Astrocyte of the cerebellum (primary cell): ENCODE results near the gene TCIRG1.

Source experiments
- DNase-seq: peaks from one replicate; pipeline ENCODE4 v3.0.0-alpha.2; 2011; ENCODE audit warnings: low read depth
- H3K4me3 ChIP-seq: 2 replicates; pipeline ENCODE4 v1.5.1; 2011; ENCODE audit warnings: mild to moderate bottlenecking, low read depth, low read length, moderate library complexity
- in situ Hi-C: cut with HindIII; loops from 2 replicates; pipeline ENCODE4 v1.10.0; 2017; ENCODE audit warnings: low sequenced_read_pairs
- TF ChIP-seq, protein P1 (sequence below): IDR thresholded peaks from 2 replicates; pipeline ENCODE4 v1.5.1; 2012; ENCODE audit warnings: low read length, low read depth, moderate library complexity, mild to moderate bottlenecking; ENCODE audit errors: missing control alignments

Gene TCIRG1

DNA sequence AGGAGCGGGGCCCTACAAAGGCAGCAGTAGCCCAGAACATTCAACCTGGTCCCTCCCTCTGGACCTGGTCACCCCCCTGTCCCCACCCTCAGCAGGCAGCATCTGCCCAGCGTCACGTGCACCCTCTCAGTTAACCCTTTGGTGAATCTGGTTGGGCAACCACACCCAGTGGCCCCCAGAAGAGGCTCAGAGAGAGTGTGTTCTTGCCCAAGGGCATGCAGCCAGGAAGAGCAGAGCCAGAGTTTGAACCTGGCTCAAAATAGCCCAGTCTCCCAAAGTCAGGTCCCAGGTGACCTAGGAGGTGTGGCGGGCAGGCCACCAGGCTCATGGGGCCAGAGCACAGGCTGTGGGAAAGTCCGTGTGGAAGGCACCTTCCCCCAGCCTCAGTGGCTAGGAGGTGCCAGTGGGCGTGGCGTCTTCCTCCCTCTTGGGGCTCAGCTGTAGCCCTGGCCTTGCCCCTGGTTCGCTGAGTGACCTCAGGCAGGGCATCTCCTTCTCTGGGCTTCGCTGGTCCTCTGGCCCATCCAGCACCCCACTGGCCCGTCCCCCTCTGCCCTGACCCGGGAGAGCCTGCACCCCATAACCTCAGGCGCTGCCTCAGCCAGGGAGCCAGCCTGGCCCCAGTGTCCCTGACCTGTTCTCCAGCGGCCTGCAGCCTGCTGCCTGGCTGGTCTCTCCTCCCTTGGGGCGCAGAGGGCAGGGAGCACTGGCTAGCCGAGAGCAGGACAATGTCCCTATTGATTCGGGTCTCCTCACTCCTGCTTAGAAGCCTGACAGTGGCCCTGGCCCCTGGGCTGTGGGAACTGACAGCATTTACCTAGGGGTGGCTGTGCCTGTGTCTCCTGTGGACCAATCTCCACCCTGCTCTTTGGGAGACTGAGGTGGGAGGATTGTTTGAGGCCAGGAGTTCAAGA, 21.7 kb upstream of the TCIRG1 start:
- in situ Hi-C loops = no loop called here
- TF ChIP-seq, protein P1, sequence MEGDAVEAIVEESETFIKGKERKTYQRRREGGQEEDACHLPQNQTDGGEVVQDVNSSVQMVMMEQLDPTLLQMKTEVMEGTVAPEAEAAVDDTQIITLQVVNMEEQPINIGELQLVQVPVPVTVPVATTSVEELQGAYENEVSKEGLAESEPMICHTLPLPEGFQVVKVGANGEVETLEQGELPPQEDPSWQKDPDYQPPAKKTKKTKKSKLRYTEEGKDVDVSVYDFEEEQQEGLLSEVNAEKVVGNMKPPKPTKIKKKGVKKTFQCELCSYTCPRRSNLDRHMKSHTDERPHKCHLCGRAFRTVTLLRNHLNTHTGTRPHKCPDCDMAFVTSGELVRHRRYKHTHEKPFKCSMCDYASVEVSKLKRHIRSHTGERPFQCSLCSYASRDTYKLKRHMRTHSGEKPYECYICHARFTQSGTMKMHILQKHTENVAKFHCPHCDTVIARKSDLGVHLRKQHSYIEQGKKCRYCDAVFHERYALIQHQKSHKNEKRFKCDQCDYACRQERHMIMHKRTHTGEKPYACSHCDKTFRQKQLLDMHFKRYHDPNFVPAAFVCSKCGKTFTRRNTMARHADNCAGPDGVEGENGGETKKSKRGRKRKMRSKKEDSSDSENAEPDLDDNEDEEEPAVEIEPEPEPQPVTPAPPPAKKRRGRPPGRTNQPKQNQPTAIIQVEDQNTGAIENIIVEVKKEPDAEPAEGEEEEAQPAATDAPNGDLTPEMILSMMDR = no peak
- no peak overlapping the region for H3K4me3 ChIP-seq
- no peak for DNase-seq

DNA sequence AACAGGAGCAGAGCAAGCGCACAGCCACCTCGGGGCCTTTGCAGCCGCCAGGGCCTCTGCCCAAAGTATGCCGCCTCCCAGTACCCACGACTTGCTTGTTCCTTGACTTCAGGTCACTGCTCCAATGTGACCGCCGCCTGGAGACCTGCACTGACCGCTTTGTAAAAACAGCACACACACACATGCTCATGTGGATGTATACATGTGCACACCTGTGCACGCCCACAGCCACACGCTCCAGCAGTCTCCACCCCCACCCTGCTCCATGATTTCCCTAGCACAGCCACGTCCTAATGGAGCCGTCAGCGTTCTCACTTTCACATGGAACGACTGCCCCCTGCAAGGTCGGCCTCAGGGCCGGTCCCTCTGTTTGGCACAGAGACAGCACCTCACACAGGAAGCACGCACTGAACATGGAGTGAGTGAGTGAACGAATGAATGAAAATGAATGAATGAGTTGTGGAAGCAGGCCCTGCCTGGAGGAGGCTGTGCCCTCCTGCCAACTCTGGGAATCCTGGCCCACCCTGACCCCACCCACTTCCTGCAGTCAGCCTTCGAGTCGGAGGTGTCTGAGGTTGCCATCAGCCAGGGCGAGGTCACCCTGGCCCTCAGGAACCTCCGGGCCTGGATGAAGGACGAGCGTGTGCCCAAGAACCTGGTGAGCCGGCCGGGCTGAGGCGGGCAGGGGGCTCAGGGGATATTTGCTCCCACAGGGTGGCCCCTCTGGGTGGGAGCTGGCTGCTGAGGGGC, 20.7 kb upstream of the TCIRG1 start:
- TF ChIP-seq, protein P1 = no peak
- no peak overlapping the region for H3K4me3 ChIP-seq
- DNase-seq = no peak
- in situ Hi-C loops = no loop called here

DNA sequence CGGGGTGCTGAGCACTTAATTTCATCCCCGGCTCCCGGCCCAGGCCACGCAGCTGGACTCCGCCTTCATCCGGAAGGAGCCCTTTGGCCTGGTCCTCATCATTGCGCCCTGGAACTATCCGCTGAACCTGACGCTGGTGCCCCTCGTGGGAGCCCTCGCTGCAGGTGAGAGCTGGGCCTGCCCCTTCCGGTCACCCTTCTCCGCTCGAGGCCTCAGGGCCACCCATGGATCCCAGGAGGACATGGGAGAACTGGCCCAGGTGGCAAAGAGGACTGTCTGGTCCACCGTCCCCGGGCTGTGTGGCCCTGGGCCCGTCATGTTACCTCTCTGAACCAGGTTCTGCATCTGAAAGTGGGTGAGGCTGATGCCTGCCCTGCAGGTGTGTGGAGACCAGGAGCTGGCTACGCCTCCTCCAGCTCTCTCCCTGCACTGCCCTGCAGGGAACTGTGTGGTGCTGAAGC, 20.1 kb upstream of the TCIRG1 start:
- in situ Hi-C loops = no loop called here
- no peak for DNase-seq
- TF ChIP-seq, protein P1 = no peak
- H3K4me3 ChIP-seq = no peak overlapping the region

DNA sequence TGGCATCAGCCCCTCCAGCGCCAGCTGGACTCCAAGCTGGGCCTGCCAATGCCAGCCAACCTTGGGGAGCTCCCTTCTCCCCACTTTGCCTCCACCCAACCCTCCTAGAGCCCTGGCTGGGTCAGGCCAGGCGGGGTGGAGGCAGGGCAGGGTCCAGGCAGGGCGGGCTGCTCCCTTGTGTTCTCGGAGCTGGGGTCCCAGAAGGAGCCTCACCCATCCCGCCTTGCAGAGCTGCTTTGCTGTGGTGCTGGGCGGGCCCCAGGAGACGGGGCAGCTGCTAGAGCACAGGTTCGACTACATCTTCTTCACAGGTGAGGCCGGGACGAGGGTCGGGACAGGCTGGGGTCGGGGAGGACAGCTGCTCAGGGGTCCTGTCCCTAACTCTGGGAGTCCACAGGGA, 19.3 kb upstream of the TCIRG1 start:
- TF ChIP-seq, protein P1 = no peak
- in situ Hi-C loops = no loop called here

DNA sequence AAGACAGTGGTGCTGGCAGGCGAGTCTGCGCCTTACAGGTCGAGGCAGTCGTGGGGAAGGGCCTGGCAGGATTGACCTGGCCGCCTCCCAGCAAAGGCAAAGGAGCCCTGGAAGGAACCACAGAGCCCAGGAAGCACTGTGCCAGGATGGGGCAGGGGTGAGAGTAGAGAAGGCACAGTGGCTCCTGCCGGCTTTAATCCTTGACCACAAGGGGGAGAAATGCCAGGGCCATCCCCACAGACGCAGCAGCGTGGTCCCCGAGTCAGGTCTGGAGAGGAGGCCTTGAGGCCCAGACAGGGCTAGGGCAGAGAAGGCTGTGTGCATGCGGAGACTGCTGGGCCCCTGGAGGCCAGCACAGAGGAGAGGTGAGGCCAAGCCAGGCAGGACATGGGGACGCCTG, 18.2 kb upstream of the TCIRG1 start:
- DNase-seq = no peak
- in situ Hi-C loops = no loop called here
- TF ChIP-seq, protein P1 = peak; percentile 59
- H3K4me3 ChIP-seq = no peak overlapping the region

More for the DNA sequence above, 19.3 kb upstream of the TCIRG1 start:
- DNase-seq = no peak
- no peak overlapping the region for H3K4me3 ChIP-seq

DNA sequence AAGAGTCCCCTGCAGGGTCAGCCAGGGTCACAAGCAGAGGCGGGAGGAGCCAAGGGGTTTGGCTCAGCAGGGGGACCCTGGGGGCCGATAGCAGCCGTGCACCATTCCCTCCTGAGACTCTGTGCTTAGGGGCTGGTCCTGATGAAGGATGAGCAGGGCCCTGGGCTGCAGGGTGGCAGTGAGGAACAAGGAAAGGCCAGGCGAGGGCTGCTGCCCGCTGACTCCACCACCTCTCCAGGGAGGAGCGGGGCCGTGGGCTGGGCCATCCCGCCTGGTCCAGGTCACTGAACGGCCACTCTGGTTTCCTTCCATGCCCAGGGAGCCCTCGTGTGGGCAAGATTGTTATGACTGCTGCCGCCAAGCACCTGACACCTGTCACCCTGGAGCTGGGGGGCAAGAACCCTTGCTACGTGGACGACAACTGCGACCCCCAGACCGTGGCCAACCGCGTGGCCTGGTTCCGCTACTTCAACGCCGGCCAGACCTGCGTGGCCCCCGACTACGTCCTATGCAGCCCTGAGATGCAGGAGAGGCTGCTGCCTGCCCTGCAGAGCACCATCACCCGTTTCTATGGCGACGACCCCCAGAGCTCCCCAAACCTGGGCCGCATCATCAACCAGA, 17.5 kb upstream of the TCIRG1 start:
- in situ Hi-C loops = no loop called here
- DNase-seq = no peak
- TF ChIP-seq, protein P1 = peak; percentile 34
- H3K4me3 ChIP-seq = no peak overlapping the region
